C4-2B (cell line): ENCODE measurements around the gene KCNMA1.

Experiments used
- H3K27ac ChIP-seq: fragments of 450-650 bp; 2 replicates; pipeline ENCODE4 v1.5.1; 2017
- CTCF ChIP-seq: fragments of 450-650 bp; conservative IDR thresholded peaks from 2 replicates; pipeline ENCODE4 v1.5.1; 2017; ENCODE audit warnings: mild to moderate bottlenecking
- ZFX ChIP-seq: fragments of 450-650 bp; IDR thresholded peaks from 2 replicates; pipeline ENCODE4 v1.6.1; 2017

The KCNMA1 gene

GRCh38 chr10:77545585-77545984 lies 92.0 kb downstream of the KCNMA1 start:
- TF ChIP-seq ZFX: no peak
- TF ChIP-seq CTCF: no peak

GRCh38 chr10:77544617-77545016 lies 93.0 kb downstream of the KCNMA1 start:
- TF ChIP-seq ZFX (no peak), CTCF (no peak)
- no peak overlapping the region for H3K27ac ChIP-seq

More at GRCh38 chr10:77545585-77545984, 92.0 kb downstream of the KCNMA1 start:
- no peak overlapping the region for H3K27ac ChIP-seq

- TF ChIP-seq CTCF (no peak), ZFX (no peak)
- no peak overlapping the region for H3K27ac ChIP-seq
These were observed 94.8 kb downstream of the KCNMA1 start for GRCh38 chr10:77542710-77543259.

- TF ChIP-seq CTCF (no peak), ZFX (no peak)
- no peak overlapping the region for H3K27ac ChIP-seq
These were observed 95.7 kb downstream of the KCNMA1 start for GRCh38 chr10:77541944-77542343.

- TF ChIP-seq CTCF (no peak), ZFX (no peak)
- no peak overlapping the region for H3K27ac ChIP-seq
These were observed 96.4 kb downstream of the KCNMA1 start for GRCh38 chr10:77541247-77541646.

GRCh38 chr10:77539147-77539935 lies 98.3 kb downstream of the KCNMA1 start:
- H3K27ac ChIP-seq: no peak overlapping the region
- no peak for TF ChIP-seq ZFX
- TF ChIP-seq CTCF: no peak

GRCh38 chr10:77537720-77538373 lies 99.8 kb downstream of the KCNMA1 start:
- no peak overlapping the region for H3K27ac ChIP-seq
- TF ChIP-seq CTCF: no peak
- TF ChIP-seq ZFX: no peak
